Renal pelvis (tissue), 4 donors: Measurements from ENCODE around the gene MARK2. TPM values are rescaled to one million over a fixed set of nuclear protein-coding genes. Genes with fewer than 3 reads are reported as not detected.

Experiments
- DNase-seq: peaks from one replicate; pipeline ENCODE4 v3.0.0-alpha.2; 2013
- polyA plus RNA-seq, 3 donors: library from polyadenylated mRNA; unstranded; fragments of 120-200 nt; gene quantifications; one replicate each; pipeline ENCODE4 v1.2.1, GENCODE V29; 2013; ENCODE audit not compliant: insufficient read length in 3 of 3

Gene MARK2
- polyA plus RNA-seq, 3 donors, result 35.5 to 36.7 (median 35.8) TPM

DNA sequence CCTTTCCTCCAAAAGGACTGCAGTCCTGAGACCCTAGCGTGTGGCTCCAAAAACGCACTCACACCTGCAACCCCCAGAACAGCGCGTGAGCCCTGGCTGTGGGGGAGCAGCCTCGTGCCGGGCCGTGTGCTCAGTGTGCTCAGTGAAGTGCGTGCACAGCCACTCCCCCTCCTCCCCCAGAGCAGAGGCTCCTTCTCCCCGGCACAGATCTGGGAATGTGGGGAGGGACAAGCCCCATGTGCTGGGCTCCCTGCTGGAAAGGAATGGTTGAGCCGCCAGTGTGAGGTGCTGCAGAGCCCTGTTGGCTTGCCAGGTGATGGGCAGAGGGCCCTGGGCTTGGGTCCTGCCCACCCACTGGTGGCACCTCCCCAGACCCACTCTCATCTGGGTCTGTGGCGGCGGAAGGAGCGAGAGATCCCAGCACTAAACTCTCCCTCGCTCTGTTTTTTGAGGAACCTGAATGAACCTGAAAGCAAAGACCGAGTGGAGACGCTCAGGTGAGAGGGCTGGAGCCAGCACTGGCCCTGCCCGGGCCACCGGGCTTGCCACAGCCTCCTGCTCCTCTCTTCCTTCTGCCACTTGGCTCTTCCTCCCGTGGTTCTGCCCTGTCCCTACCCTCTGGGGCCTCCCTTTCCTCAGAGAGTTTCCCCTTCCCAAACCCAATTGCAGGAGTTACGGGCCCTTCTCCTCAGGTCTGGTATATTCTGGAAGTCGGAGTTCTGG, 69.1 kb downstream of the MARK2 start:
- no peak for DNase-seq

DNA sequence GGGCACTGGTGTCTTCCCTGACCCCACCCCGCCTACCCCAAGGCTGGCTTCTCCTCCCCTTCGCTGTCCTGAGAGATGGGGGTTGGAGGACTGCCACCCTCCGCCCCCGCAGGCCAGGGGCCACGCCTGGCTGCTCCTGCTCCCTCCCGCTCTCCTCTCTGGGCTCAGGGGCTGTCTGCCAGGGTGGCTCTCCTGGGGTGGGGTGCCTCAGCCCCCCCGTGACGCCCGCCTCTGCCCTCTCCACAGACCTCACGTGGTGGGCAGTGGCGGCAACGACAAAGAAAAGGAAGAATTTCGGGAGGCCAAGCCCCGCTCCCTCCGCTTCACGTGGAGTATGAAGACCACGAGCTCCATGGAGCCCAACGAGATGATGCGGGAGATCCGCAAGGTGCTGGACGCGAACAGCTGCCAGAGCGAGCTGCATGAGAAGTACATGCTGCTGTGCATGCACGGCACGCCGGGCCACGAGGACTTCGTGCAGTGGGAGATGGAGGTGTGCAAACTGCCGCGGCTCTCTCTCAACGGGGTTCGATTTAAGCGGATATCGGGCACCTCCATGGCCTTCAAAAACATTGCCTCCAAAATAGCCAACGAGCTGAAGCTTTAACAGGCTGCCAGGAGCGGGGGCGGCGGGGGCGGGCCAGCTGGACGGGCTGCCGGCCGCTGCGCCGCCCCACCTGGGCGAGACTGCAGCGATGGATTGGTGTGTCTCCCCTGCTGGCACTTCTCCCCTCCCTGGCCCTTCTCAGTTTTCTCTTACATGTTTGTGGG, 69.9 kb downstream of the MARK2 start:
- DNase-seq, result no peak

DNA sequence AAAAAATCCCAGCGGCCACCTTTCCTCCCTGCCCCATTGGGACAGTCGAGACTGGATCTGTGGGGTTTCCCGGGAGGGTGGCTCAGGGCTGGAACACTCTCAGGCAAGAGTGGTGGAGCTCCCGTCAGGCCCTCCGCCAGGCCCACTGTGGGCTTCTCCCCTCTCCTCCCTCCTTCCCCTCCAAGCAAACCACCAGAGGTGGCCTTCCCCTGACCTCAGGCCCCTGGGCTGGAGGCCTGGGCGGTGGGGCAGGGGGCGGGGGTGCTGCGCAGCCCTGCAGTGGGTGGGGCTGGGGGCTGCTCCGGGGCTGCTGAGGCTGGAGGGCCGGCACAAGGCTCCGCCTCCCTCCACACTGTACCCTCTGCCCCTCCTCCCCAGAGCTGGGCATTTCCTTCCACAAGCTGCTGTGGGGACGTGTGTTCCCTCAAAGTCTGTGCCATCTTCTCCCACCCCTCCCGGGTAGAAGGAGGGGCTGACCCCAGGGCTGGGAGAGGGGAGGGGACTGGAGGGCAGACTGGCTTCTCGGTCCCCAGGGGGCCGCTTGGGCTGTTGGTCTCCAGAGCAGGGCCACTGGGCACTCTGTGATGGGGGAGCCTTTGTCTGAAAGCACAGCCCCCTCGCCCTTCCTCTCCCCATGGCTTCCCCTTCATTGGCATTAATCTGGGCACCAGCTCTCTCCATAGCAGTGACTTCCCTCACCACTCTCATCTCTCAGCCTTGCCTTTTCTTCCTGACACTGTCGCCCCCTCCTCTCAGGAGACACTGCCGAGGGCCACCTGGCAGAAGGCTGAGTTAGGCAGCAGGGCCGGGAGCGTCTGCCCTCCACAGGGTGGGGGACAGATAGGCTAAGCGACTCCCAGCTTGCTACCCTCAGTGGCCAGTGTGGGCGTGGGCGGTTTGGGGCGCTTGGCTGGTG, 70.9 kb downstream of the MARK2 start:
- no peak for DNase-seq

DNA sequence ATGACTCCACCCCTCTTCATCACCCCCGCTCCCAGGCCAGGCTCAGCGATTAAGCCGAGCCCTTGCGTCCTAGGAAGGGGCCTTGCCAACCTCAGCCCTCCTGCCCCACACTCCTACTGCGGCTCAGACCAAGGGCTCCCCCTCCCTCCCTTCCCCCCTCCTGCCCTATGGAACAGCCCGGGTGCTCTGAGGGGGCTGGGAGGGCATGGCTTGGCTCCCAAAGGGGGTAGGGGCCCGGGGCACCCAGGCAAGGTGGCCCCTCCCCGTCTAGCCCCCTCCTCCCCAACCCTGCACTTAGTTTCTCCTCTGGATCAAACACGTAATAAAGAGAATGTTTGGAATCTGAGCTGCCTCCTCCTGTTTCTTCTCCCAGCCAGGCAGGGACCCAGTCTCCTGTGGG, 71.8 kb downstream of the MARK2 start:
- DNase-seq, result no peak

DNA sequence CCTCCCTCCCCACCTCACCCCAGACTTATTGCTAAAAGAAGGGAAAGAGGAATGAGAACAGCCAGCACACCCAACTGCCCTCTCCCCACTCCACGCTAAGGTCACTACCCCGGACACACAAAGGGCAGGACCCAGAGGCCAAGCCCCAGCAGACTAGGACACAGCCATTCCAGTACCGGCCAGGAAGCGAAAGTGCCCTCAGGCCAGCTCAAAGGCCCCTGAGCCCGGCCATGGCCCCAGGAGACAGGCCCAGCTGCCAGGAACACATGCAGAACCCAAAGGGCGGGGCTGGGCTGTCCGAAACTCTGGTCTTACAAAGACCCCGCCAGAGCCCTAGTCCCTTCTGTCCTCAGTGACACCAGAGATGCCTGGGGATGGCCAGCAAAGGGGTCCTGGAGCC, 72.5 kb downstream of the MARK2 start:
- no peak for DNase-seq

DNA sequence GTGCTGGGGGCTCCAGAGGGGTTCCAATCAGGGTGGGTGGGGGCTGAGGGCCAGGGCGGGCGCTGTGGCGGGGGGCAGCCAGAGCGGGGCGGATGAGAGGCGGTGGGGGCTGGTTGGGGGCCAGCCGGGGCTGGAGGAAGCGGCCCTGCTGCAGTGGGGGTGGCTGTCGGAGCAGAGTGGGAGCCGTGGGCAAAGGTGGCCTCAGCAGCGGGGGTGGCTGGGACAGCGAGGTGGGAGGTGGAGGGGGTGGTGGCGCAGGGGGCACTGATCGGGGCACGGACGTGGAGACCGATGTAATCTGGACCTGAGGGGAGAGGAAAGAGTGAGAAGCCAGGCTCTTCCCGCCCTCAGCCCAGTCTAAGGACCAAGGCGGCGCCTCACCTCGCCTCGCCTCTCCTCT, 73.0 kb downstream of the MARK2 start:
- no peak for DNase-seq

DNA sequence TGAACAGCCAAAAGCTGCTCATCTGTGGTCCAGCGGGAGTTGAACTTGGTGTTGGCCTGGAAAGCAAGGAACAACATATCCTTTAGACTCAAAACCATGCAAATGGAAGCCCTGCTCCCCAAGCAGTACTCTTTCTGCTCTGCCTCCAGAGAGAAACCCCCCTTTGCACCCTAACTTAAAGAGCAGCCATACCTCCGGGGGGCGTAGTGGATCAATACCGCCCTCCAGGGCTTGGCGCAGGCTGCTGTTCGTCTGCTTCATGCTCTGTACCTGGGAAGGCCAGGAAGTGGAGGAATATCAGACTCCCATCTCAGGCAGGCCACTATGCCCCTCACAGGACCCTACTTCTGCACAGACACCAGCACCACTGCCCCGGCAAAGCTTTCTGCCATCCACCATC, 73.8 kb downstream of the MARK2 start:
- DNase-seq, result no peak

DNA sequence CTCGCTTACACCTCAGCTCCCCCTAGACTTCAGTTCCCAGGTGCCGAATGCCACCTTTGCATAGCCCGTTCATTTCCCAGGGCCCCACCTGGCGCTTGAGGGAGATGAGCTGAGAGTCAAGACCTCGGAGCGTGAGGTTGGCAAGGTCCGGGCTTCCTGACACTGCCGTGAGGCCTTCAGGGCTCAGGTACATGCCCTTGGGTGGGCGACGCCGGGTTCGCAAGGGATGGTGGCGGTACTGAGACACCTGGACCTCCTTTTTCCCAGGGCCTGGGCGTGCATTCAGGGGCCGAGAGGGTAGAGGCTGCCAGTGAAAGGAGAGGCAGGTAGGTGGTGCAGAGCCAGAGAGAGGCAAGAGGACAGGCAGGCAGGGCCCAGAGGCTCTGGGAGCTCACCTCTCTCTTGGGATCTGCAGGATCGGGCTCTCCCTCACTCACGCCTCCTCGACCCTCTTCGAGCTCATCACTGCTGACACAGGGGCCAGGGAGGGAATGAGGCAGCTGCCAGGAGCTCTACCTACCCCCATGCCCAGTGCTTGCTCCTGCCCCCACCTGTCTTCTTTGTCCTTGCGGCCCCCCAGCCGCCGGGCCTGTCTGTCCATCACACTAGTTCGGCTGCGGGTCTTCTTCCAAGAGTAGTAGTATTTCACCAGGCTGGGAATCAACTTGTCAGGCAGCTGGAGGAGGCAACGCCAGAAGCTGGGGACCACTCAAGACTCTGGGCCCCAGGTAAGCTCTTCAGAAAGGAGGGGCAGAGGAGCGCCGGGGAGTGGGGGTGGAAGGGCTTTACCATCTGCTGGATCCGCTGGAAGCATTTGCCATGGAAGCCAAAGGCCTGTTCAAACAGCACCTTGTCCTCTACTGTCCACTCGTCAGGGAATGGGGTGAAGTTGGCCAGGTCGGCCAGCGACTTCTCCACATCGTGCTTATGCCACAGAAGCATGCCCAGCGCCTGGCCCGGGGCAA, 75.2 kb downstream of the MARK2 start:
- DNase-seq, result no peak

DNA sequence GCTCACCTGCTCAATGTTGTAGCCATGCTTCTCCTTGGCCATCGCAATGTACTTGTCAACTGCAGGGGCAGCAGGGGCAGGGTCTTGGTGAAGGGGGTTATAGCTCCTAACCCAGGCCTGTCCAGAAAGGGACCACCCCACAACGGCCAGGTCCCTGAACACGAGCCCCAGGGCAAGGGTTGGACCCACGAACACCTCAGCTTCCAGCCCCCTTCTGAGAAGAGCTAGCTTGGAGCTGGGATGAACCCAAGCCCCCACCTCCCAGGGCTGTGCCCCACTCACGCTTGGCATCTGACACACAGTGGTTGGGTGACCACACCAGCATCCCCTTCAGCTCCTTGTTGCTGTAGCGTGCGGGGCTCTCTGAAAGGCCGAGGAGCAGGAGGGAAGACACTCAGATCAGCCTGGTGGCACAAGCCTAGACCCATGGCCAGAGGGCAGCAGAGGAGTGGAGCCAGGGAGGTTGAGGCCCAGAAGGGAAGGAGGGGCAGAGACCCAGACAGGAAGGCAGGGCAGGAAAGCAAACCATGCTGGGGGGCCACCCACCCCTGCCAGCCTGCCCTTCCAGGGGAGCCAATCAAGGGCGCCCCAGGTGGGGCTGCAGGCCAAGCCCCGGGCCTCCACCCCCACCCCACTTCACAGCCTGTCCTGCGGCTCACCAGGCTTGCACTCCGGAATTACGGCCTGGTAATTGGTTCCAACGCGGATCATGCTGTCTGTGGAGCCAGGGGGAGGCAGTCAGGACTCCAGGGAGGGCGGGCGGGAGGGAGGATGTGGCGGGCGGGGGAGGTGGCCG, 76.2 kb downstream of the MARK2 start:
- DNase-seq, result no peak

DNA sequence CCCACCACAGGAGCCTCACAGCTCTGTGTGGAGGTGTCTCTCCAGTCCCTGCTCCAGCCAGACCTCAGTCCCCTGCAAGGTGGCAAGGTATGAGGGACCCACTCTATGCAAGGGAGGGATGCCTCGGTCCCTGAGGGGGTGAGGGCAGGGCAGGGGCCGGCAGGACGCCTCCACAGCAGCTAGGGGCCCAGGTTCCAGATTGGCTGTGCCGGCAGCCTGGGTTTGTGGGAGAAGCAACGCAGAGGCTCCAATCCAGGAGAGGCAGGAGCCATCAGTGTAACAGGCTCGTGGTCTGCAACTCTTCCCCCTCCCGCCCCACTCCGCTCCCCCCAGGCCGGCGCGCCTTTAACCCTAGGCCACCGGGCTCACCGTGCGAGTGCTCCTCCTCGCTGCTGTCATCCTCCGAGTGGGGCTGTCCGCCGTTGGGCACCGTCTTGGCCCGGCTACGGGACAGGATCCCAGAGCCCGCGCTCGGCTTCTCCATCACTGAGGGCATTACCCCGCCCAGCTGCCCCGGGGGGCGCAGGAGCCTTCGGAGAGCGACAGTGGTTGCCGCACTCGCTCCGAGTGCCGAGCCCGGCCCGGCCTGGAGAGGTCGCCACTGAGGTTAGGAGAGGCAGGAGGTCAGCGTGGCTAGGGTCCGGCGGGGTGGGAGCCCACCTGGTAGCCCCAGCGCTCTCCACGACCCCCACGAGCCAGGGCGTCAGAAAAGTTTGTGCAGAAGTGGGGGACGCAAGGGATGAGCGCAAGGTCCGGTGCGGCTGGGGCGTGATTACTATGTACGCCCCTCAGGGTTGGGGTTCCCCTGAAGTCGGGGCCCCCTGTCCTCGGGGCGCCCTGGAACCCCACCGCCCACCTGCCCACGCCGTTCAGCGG, 77.3 kb downstream of the MARK2 start:
- DNase-seq, result no peak

DNA sequence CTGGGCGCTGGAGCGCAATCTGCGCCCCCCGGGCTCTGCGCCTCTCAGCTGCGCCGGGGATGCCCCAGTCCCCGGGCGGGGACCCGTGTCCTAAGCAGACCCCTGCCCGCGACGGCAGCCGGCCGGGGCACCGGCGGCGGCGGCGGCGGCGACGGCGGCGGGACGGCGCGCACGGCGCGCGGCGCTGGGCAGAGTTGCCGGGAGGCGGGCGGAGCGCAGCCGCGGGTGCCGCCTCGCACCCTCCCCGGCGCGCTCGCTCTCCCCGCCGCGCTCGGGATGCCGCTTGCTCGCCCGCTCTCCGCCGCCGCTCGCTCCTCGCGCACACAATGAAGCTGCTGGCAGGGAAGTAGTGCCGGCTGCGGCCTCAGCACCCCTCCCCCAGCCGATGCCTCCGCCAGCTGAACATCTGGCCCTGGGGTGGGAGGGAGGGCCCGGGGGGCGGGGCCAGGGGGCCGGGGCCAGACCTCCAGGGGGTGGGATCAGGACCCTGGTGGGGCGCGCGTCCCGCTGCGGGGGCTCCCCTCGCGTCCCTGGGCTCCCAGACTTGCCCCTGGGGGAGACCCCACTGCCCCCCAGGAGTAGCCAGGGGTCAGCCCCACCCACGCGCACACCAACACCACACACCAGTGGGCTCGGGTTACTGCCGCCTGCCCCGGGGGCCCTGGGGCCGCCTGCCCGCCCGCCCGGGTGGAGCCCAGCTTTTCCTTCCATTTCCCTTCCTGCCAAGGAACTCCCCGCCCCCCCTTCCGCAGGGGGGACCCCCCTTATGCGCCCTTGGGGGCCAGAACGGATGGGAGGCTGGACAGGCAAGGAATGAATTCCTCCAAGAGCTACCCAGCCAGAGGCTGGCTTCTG, 78.2 kb downstream of the MARK2 start, which contains the start of gene RCOR2:
TSS of gene RCOR2 (minus strand) at position 328 of the 855 bp plus-strand sequence. CDS start 708 bp downstream, outside the sequence.
- DNase-seq, result no peak

DNA sequence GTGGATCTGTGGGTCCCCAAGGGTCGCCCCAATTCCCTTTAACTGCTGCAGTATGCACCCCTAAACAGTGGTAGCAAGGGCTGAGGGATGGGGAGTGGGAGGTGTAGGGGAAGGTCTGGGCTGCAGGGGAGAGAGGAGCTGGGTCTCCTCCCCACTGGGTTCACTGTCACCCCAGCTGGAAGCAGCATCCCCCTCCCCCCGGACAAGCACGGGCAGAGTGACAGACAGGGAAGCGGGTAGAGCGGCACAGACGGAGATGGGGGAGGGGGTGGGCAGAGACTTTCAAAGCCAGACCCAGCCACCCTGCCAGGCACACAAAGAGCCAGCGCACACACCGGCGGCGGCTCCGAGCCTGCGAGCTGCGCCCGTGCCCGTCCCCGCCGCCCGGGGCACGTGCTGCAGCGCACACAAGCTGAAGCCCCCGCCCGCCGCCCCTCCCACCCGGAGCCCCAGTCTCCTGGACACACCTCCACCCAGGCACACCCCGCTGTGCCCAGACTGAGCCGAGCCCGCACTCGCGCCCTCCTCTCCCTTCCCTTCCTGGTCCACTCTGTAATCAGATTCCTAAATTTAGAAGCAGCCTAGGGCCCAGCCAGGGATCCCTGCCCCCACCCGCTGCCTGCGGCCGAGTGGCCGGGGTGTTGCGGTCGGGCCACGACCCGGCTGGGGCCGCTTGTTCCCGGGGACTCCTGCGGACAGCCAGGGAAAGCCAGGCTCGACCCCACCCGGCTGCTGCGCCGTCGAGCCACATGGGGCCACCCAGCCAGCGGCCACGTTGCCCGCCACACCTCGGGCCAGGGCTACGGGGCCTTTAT, 79.0 kb downstream of the MARK2 start:
- no peak for DNase-seq

DNA sequence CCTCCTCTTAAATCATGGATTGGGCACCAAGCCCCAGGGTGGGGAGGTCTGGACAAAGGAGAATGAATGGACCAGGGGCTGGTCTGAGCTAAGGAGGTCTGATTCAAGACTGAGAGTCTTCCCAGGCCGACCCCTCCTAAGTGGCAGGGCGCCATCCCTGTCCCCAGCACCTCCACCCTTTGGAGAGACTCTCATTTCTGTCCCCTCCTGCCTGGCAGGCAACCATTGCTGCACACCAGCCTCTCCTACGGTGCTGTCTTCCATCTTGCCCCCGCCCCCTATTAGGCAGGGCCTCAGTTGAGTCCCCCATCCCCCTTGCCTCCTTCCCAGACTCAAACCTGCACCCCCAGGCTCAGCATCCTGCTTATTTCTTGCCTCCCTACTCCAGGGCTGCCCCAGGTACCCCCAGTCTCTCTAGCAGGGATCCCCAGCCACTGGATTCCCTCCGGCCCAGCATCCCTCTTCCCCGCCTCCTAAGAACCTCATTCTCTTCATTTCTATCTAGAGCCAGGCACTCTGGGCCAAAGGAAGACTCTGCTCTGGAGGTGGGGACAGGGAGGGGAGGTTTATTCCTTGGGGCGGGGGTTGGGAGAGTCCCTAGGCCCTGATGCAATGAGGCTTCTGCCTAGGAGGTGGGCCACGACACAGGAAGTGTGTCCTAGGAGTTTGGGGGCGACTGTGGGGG, 79.7 kb downstream of the MARK2 start:
- DNase-seq, result no peak

DNA sequence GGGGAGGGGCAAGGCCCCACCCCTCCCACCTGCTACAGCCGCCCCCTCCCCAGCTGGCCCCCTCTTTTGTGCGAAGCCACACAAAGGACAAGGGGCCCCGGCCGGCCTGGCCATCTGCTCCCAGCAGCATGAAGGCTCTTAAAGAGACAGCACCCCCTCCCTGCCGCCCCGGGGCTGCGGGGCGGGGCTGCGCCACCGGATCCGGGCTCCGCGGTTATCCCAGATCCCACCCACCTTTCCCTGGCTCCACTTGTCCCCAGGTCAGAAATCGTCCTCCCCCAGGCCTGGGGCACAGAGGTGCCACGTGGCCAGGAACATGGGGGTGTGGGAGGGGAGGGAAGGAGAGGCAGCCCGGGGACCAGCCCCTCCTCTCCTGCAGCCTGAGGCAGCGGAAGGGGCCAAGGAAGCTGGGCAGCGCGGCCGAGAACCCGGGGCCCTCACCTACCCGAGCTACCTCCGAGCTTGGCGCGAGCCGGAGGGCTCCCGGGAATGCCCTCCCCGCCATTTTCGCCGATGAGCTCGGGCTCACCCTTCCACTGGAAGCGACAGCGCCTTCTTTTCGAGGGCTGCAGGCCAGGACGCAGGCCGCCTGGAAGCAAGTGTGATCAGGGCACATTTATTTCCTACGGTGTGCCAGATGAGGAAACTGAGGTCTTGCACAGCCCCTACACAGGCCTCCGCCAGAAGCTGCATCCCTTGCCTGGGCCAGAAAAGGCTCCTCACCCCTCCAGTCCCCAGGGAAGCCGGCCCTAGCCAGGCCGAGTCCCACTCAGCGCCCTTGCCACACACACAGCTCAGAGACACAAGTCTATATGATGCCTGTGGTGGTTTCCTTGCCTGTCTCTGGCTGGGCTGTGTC, 80.6 kb downstream of the MARK2 start:
- no peak for DNase-seq

DNA sequence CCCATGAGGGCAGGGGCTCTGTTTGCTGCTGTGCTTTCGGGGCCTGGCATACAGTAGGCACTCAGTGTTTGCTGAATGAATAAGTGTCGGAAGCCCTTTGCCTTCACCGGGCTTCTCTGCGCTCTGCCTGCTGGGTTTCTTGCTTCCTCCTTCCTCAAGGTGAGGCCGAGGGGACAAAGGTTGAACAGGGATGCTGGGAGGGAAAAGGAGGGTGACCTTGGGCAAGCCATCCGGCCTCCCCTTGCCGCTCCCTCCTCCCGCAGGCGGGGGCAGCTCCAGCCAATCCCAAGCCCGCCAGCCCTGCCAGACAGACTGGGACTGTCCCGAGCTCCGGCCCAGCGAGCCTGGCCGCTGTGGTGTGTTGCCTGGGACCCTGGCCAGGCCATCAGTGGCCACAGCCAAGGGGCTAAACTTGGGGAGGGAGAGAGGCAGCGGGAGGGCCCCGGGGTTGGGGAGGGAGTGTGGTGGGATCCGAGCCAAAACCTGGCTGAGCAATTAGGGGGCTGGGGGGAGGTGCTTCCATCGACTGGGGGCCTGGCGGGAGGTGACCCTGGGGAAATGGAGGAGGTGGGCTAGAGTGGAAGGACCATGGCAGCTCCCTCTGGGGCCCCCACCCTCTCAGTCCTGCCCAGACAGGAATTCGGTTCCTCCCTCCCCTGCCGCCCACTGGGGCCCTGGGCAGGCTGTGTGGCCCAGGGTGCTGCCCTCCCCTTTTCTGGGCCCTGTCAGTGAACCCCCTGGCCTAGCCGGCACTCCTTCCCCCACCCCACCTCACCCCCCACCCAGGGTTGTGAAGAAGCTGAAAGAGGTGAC, 81.4 kb downstream of the MARK2 start:
- DNase-seq, result no peak
